Activated gamma-delta T cell treated with anti-CD3 and anti-CD28 coated beads, Interleukin-2, amount 50 U/mL, for 16 hours (primary cell): Measurements from ENCODE around the gene KNDC1.
"Not testable (repeated sequence)": the region's sequence is repeated elsewhere in the genome, so short reads cannot be mapped to it uniquely, and the experiment has no call there.

Experiments
- DNase-seq: peaks from one replicate; pipeline ENCODE4 v3.0.0-alpha.2; 2020; ENCODE audit warnings: low read depth

Gene KNDC1, protein sequence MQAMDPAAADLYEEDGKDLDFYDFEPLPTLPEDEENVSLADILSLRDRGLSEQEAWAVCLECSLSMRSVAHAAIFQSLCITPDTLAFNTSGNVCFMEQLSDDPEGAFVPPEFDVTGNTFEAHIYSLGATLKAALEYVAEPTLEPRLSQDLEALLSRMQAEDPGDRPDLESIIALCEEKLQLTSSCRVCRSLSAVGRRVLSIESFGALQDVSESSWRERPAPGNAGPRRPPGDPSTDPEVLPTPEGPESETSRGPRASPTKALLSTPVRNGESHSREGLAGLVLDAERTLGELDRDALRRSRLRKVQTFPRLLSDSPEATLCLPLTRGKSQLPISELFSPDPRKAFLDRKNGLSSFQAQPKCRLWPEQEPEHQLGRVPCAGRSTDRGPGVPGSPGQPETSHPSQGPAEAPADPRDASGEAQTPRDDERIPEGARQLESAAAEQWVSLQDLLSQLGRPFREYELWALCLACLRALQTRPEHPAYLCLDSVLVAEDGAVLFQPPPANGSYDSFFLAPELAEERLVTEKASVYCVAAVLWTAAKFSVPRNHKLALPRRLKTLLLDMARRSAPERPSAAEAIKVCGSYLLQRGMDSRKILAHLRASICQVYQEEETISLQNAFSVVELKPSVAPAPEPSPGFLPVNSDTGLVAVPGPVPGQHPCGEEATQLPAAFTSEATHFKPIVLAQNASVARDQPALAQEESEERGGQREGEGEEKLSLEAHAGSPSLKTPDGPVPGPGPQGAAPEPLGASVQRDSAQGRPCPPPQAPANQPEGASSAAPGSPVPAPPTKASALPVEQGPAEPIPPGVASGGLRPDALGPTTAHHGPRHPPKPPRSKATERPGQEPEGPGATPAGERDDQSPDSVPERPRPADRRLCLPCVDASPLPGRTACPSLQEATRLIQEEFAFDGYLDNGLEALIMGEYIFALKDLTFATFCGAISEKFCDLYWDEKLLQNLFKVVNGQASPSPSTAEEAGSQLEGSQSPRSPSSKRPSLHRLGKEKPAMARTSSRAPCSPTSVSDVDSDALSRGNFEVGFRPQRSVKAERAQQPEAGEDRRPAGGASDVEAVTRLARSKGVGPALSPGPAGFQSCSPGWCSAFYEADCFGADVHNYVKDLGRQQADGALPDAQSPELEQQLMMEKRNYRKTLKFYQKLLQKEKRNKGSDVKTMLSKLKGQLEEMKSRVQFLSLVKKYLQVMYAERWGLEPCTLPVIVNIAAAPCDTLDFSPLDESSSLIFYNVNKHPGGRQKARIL (N-terminal part only)

GRCh38 chr10:133159950-133160825 is at the start of gene KNDC1:
Gene KNDC1 (plus strand): TSS chr10:133160219. CDS start chr10:133160468, 249 bp downstream.
- DNase-seq, result no peak

DNA sequence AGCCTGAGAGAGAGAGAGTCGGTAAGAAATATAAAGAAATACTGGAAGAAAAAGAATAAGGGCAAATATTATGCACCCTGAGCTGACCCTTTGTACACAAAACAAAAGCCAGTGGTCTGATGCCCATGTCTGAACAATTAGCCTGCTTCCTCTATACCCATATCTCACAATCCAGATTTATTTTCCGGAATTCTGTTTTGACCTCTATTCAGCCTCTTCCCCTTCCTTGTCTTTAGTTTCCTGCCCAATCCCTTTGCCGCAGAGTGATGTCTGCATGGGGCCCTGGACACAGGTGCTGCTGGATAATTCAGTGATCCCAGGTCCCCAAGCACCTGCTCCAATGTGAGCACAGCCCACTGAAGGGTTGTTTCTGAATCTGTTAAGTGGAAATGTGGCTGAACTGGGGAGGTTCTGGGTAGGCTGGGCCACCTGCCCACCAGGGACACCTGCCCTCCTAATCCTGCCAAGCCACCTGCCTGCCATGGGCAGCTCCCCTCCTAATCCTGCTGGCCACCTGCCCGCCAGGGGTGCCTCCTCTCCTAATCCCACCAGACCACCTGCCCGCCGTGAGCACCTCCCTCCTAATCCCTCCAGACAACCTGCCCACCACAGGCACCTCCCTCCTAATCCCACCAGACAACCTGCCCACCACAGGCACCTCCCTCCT is 49.3 kb upstream of the KNDC1 start:
- no peak for DNase-seq

DNA sequence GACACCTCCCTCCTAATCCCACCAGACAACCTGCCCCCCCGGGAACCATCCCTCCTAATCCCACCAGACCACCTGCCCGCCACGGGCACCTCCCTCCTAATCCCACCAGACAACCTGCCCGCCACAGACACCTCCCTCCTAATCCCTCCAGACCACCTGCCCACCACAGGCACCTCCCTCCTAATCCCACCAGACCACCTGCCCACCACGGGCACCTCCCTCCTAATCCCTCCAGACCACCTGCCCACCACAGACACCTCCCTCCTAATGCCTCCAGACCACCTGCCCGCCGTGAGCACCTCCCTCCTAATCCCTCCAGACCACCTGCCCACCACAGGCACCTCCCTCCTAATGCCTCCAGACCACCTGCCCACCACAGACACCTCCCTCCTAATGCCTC is 48.4 kb upstream of the KNDC1 start:
- DNase-seq, result not testable (repeated sequence)

DNA sequence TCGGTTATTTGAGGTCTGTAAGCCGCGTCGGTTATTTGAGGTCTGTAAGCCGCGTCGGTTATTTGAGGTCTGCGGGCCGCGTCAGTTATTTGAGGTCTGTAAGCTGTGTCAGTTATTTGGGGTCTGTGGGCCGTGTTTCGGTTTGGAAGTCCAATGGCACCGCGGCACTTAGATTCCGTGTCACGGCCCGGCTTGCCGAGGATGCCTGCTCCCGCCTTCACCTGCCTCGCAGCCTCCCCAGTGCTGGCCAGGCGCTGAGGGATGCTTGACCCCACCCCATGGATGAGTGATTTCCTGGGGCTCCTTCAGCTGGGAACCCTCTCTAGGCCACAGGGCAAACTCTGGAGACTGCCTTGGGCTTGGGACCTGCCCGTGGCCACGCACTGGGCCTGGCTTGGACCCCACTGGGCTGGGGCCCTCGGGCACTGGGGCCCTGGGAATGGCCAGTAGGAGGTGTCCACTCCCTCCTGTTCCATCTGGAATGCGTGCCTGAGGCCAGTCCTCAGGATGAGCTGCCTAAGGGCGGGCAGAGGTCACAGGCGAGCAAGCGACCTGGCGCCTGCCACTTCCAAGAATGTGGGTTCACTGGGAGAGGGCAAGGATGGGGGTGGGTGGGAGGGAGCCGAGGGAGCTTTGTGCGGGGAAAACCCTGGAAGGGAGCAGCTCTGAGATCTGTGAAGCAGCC is 46.7 kb upstream of the KNDC1 start:
- DNase-seq, result no peak

GRCh38 chr10:133113847-133114246 is 46.2 kb upstream of the KNDC1 start:
- no peak for DNase-seq

GRCh38 chr10:133114251-133114650 is 45.8 kb upstream of the KNDC1 start:
- no peak for DNase-seq

DNA sequence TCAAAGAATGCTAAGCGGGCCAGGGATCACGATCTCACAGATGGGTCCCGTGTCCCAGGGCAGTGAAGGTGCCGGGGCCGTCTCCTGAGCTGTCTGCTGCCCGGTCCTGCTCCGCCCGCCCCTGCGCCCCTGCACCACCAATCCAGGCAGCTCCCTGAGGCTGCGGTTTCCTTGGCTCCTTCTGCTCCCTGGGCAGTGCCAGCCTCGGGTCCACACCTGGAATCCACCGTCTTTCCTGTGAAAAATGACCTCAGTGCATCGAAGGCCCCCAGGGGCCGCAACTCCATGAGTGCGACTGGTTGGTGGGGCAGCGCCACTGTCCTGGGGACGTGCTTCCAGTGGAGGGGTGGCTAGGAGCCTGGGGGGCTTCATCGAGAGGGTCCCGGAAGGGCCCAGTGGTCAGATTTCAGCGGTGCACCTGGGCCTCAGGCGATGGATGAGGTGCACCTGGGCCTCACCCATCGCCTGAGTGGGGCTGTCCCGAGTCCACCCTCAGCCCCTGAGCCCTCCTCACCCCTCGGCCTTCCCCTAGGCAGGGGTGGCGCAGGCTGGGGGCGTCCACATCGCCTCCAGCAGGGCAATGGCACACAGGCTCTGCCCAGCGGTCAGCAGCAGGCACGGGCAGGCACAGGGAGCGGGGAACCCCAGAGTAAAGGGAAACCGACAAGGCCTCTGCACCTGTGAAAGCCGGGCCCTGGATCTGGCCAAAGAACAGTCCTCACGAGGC is 45.1 kb upstream of the KNDC1 start:
- no peak for DNase-seq

GRCh38 chr10:133115453-133115842 is 44.6 kb upstream of the KNDC1 start:
- no peak for DNase-seq

DNA sequence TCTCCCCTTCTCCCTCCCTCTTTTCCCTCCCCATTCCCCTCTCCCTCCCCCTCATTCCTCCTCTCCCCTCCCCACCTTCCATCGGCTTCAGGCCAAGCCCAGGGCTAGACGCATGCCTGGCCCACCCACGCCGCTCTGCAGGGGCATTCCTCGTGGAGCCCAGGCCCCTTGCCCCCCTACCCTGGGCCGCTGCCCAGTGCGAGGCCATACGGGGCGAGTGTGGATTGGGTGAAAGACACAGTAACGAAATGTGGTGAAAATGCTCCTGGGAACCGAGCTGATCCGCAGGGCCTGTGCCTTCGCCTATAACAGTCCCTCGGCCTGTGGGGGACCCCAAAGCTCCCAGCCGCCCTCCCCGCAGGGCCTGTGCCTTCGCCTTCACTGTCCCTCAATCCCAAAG is 44.0 kb upstream of the KNDC1 start:
- no peak for DNase-seq

DNA sequence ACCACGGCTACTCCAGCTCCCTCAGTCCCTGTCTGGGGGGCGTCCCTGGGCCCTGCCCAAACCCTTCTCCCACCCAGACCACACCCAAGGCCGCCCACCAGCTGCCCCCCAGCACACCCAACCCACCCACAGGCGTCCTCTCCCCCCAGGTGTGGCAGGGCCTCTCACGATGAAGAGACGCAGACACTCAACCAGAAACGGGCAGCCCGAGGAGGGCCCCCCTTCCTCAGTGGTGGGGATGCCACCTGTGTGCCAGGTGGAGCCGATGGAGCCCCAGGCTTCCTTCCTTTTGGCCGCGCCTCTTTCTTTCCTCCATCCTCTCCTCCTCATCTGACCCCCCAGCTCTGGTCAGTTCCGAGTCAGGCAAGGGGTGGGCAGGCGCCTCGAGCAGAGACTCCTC is 43.6 kb upstream of the KNDC1 start:
- DNase-seq, result no peak

GRCh38 chr10:133117036-133117687 is 42.9 kb upstream of the KNDC1 start:
- DNase-seq, result no peak

DNA sequence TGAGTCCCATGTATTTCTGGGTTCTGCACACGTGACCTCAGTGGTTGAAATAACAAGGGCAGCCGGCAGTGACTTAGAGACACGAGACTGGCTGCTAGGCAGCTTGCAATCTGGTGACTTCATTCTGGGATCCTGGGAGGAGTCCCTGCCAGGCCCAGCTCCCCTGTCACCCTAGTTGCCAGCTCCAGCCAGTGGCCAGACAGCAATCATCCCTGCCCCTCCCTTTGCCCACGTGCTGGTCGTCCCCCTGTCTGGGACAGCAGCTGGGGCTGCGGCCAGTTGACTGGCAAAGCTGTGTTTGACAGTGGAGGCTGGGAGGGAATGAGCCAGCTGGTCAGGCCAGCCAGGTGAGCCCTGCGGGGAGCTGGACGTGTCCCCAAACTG is 42.3 kb upstream of the KNDC1 start:
- no peak for DNase-seq

GRCh38 chr10:133121479-133121878 is 38.5 kb upstream of the KNDC1 start:
- DNase-seq, result no peak

- DNase-seq, result no peak
These were observed 37.7 kb upstream of the KNDC1 start for GRCh38 chr10:133122171-133122935.

- DNase-seq, result no peak
These were observed 36.8 kb upstream of the KNDC1 start for GRCh38 chr10:133123050-133123745.

- DNase-seq, result no peak
These were observed 36.2 kb upstream of the KNDC1 start for GRCh38 chr10:133123746-133124356.
